GM21737 (cell line): ENCODE results near the gene MMP8.

Source experiments
- ATAC-seq: cut with Tn5 transposase; IDR thresholded peaks from one replicate; pipeline ENCODE4 v1.9.1; 2021; ENCODE audit warnings: mild to moderate bottlenecking, moderate library complexity; ENCODE audit not compliant: unreplicated experiment

MMP8 gene

GRCh38 chr11:102727890-102728289, 3.1 kb upstream of the MMP8 start:
- ATAC-seq: no peak

- ATAC-seq: no peak
Measured at GRCh38 chr11:102722821-102723220, 1.9 kb downstream of the MMP8 start.

GRCh38 chr11:102719620-102720277, 5.0 kb downstream of the MMP8 start:
- ATAC-seq: no peak

- ATAC-seq: no peak
Measured at GRCh38 chr11:102717280-102717679, 7.5 kb downstream of the MMP8 start.

GRCh38 chr11:102716527-102716926, 8.2 kb downstream of the MMP8 start:
- no peak for ATAC-seq

DNA sequence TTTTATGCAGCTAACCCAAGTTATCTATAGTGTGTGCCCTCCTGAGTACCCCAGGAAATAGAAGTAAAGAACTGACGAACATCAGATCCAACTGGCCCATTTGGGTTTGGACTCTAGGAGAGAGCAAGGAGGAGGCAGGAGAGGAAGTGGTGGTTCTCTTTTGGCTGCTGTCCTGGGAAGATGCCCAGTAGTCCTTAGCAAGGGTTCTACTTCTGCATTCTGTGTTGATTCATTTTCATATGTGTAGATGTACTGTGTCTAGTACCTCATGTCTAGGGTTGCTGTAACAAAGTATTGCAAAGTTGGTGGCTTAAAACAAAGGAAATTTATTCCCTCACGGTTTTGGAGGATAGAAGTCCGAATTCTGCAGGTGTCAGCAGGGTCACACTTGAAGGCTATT, 12.6 kb downstream of the MMP8 start:
- no peak for ATAC-seq

- no peak for ATAC-seq
Measured at GRCh38 chr11:102709201-102709945, 15.4 kb downstream of the MMP8 start.

GRCh38 chr11:102708654-102709053, 16.1 kb downstream of the MMP8 start:
- ATAC-seq: no peak

DNA sequence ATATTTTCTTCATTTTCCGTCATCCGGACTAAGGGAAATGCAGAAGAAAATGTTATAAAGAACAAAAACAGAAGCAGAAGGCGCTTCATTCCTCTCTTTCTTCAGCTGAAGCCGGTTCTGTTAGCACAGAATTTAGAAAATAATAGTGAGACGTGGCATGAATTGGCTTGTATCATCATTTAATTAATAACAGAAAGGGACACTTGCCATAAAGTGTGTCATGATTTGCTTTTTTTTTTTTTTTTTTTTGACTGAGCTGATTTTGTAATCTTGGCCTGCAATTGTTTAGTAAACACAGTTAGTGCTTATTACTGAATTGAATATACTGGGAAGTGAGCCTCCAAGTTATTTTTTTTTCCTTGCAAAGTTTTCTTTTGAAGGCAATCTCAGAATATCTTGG, 19.1 kb downstream of the MMP8 start, which contains the start of gene MMP27:
MMP27 (minus strand) TSS at position 144 of the 400 bp plus-strand sequence; CDS start at position 89, 55 bp downstream.
- no peak for ATAC-seq

DNA sequence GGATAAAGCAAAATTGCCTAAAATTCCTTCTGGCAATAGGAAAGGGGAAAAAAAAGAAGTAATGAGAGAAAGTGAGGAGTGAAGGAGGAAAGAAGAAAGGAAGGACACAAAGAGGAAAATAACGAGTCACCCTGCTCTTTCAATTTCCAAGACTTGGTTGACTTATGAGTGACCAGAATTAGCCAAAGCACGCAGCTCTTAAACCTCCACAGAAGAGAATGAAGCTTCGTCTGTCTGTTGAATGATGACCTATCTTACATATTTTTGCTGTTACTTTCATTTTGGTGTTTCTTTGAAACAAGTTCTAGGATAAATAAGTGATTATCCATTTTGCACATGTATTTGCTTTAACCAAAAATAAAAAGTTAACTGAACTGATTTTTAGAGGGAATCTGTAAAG, 19.9 kb downstream of the MMP8 start:
- no peak for ATAC-seq

GRCh38 chr11:102703826-102704493, 20.8 kb downstream of the MMP8 start:
- ATAC-seq: no peak

GRCh38 chr11:102695201-102695600, 29.6 kb downstream of the MMP8 start:
- no peak for ATAC-seq

DNA sequence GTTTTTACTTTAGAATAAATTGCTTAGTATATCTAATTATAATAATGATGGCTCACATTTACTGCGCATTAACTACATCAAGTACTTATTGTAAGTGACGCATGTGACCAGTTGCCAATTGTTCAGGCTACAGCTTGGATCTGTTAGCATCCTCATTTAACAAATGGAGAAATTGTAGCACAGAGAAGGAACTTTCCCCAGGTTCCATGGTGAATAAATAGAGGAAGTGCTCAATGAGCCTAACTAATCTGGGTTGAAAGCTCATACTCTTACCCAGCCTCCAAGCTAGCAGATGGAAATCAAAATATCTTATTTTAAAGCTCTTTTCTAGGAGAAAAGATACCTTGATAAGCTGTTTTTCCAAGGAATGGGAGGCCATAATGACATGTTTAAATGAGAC, 39.0 kb downstream of the MMP8 start:
- no peak for ATAC-seq

GRCh38 chr11:102685338-102685737, 39.4 kb downstream of the MMP8 start:
- ATAC-seq: no peak

GRCh38 chr11:102683277-102683676, 41.5 kb downstream of the MMP8 start:
- no peak for ATAC-seq

GRCh38 chr11:102680945-102681344, 43.8 kb downstream of the MMP8 start:
- no peak for ATAC-seq

- ATAC-seq: no peak
Measured at GRCh38 chr11:102678022-102678421, 46.7 kb downstream of the MMP8 start.

- ATAC-seq: no peak
Measured at GRCh38 chr11:102676084-102676483, 48.7 kb downstream of the MMP8 start.

DNA sequence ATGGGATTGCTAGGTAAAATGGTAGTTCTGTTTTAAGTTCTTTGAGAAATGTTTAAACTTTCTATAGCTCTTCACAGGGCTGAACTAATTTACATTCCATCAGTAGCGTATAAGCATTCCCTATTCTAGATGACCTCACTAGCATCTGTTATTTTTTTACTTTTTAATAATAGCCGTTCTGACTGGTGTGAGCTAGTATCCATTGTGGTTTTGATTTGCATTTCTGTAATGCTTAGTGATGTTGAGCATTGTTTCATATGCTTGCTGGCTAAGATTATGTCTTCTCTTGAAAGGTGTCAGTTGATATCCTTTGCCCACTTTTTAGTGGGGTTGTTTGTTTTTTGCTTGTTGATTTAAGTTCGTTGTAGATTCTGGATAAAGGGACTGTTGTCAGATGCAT, 55.1 kb downstream of the MMP8 start:
- no peak for ATAC-seq

DNA sequence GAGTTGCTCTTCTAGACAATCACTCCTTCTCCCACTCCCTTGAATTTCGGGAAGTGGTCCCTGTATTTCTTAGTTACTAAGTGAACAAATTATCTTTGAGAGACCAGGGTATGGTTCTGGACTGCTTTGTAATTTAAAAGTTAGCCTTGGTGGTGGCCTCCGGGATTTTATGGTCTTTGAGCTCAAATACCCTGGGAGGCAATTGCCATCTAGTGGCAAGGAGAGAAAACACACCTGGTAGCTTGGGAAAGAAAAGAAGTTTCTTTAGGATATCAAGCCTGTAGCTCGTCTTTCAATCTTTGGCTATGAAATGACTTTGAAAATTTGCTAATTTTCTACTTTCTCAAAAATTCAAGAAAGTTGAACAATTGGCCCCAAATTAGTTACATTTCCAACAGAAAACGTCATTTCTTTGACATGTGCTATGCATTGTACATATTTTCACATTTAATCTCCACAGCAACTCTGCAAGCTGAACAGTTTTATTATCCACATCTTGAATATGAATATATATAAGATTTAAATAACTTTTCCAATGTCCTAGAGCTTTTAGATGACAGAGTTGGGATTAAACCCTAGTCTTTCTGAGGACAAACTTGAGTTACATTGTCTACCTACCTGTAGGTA, 58.3 kb downstream of the MMP8 start:
- no peak for ATAC-seq

DNA sequence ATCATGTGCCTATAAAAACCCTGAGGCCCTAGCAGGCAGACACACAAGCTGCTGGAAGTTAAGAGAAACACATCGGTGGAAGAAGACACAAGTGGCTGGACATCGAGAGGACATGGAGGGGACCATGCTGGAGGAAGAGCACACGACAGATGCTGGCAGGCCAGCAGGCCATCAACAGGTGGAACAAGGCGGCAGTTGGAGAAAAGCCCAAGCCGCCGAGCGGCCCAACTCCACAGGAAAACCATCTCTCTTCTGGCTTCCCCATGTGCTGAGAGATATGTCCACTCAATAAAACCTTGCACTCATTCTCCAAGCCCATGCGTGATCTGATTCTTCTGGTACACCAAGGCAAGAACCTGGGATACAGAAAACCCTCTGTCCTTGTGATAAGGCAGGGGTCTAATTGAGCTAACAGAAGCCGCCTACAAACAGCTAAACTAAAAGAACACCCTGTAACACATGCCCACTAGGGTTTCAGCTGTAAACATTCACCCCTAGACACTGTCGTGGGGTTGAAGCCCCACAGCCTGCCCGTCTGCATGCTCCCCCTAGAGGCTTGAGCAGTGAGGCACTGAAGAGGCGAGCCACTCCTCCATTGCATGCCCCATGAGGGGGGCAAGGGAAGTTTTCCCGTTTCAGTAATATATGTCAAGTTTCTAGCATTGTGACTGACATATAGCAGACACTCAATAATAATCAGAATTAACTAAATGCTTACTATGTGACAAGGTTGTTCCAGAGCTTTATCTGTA, 60.6 kb downstream of the MMP8 start:
- ATAC-seq: no peak
